Breast epithelium (tissue), 3 donors: ENCODE measurements around the gene TTC23.

ENCODE experiments used
- CTCF ChIP-seq, 3 donors: fragments of 450-650 bp; IDR thresholded peaks; one replicate each; pipeline ENCODE4 v1.5.1; 2016 to 2017; ENCODE audit warnings: antibody characterized with exemption in 3 of 3, mild to moderate bottlenecking in 3 of 3, moderate library complexity in 3 of 3
- POLR2A ChIP-seq: fragments of 450-650 bp; IDR thresholded peaks from one replicate; pipeline ENCODE4 v1.6.1; 2016; ENCODE audit warnings: antibody characterized with exemption, mild to moderate bottlenecking, moderate library complexity
- POLR2AphosphoS5 ChIP-seq, 3 donors: sonication (generic); formaldehyde crosslinking; IDR thresholded peaks; one replicate each; pipeline ENCODE4 v1.6.1; 2017; ENCODE audit warnings: antibody characterized with exemption in 3 of 3

- TF ChIP-seq CTCF (IDR thresholded peaks at IDR 0.05) (no peak), POLR2A (no peak), POLR2AphosphoS5 (IDR thresholded peaks at IDR 0.05) (no peak)
These were observed 24.4 kb upstream of the TTC23 start for GRCh38 chr15:99273801-99274200.
